ENCODE results near the gene LPIN1. TPM values are rescaled to one million over a fixed set of nuclear protein-coding genes. Genes with fewer than 3 reads are reported as not detected.

LPIN1 gene
- total RNA-seq, 4 donors from 2014 or later: 55.2 to 77.0 (median 72.8) TPM

DNA sequence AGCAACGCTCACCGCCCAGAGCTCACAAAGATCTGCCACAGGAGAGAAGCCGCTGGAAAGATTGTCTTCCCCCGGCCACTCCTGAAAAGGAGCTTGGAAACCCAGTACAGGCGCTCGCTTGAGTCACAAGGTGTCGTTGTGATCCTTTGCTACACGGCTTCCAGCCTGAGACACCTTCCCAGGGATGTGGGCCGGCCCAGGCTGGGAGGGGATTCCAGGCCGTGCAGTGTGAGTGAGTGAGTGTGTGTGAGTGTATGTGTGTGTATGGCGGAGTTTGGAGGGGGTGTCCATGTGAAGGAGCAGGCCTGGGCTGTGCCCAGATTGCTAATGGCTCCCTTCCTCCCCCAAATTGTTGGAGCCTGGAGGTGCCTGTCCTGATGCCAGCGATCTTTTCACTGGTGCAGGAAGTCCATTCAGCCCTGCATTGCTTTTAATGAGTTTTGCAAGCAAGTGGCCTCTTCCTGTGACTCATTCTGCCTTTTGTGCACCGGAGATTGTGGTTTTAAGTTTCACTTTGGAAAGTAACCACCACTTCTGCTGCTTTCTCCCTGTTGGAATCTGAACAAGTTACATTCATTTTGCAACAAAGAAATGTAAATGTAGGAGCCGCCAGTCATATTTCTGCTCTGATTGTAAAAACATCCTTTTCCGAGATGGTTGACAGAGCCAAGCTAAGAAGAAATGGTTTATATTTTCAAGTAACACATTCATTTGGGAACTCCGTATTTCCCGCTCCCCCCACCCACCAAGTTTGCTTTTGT lies 83.7 kb downstream of the LPIN1 start:
- H3K27ac ChIP-seq (replicated peaks in 1 of 4): peak overlapping the region; percentile 65 to 83 (median 77)
- no peaks in the 10 kb centered on the region for H3K27me3 ChIP-seq
- DNase-seq (ENCODE audit: extremely low spot score): no peak
- intact Hi-C loops (cut with DNase I): loop anchor here (2.0 to 10.0 kb wide), 2 partner anchors 889 to 1175 kb away; no protein-coding TSS in a partner anchor
- peak overlapping the region; percentile 38 to 53 (median 42) for H3K4me3 ChIP-seq
- 2% methylated on average over 9 of the region's 17 CpGs for WGBS
- H3K4me1 ChIP-seq: peaks cover 21 to 28% (median 25%) of the 10 kb centered on the region in 4 donors
- peaks cover 0 to 26% (median 21%) of the 10 kb centered on the region in 4 donors for H3K36me3 ChIP-seq
- TF ChIP-seq POLR2AphosphoS5 (IDR thresholded peaks at IDR 0.05) (peak; percentile 50 to 60), CTCF (IDR thresholded peaks at IDR 0.05) (peak; percentile 25 to 41 (median 36)), POLR2A (IDR thresholded peaks at IDR 0.05; ENCODE audit: low read depth) (no peak)
- H3K9me3 ChIP-seq: peaks cover 0 to 10% (median 4%) of the 10 kb centered on the region in 4 donors

DNA sequence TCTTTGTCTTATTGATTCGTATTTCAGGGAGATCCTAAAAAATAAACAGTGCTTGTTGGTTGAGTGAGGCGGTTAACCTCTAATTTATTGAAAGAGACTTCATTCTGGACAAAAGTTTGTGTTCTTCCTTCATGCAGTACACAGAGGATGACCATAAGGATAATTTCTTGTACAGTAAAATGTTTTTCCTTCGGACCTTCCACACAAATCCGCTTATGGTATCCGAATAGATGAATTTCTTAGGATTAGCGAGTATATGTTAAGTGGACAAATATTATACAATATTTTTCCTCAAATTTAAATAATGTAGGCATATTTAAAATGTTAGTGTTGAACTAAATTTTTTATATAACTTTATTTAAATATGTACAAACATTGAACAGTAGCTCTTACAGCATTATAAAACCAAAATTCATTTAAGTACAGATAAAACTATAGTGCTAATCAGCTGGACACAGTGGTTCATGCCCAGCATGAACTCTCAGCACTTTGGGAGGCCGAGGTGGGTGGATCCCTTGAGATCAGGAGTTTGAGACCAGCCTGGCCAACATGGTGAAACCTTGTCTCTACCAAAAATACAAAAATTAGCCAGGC lies 84.4 kb downstream of the LPIN1 start:
- H3K4me1 ChIP-seq: peaks cover 21 to 28% (median 25%) of the 10 kb centered on the region in 4 donors
- 45% methylated on average over 7 of the region's 7 CpGs for WGBS
- no peak for DNase-seq (ENCODE audit: extremely low spot score)
- peaks cover 0 to 19% (median 15%) of the 10 kb centered on the region in 4 donors for H3K36me3 ChIP-seq
- H3K27me3 ChIP-seq: no peaks in the 10 kb centered on the region
- H3K4me3 ChIP-seq: peak overlapping the region; percentile 38 to 53 (median 42)
- H3K9me3 ChIP-seq: peaks cover 0 to 10% (median 4%) of the 10 kb centered on the region in 4 donors
- TF ChIP-seq CTCF (IDR thresholded peaks at IDR 0.05): no peak
- TF ChIP-seq POLR2A (IDR thresholded peaks at IDR 0.05; ENCODE audit: low read depth): no peak
- no peak for TF ChIP-seq EP300 (IDR thresholded peaks at IDR 0.05)
- no peak for TF ChIP-seq POLR2AphosphoS5 (IDR thresholded peaks at IDR 0.05)
- peak overlapping the region; percentile 65 to 83 (median 77) for H3K27ac ChIP-seq (replicated peaks in 1 of 4)
- intact Hi-C loops (cut with DNase I): loop anchor here (2.0 kb wide), 1 partner anchor 888 kb away; no protein-coding TSS in a partner anchor

DNA sequence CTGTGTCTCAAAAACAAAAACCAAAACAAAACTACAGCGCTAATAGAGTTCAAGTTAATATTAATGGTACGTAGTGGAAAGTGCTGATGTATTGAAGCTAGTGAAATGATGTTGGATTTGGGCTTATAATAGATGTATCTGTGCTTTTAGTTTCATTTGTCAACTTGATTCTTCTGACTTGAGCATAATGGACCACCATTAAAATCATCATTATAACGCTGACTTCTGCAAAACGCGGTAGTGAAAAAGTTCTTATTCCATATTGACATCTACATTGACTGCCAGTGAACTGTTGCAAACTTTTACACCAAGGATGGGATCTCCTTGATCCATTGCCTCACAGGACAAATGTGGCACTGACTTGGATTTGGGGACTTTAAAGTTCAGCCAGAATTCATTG lies 85.0 kb downstream of the LPIN1 start:
- TF ChIP-seq CTCF (IDR thresholded peaks at IDR 0.05) (no peak), POLR2AphosphoS5 (IDR thresholded peaks at IDR 0.05) (no peak), EP300 (IDR thresholded peaks at IDR 0.05) (no peak), POLR2A (IDR thresholded peaks at IDR 0.05; ENCODE audit: low read depth) (no peak)
- intact Hi-C loops (cut with DNase I): loop anchor here (2.0 kb wide), 1 partner anchor 887 kb away; no protein-coding TSS in a partner anchor
- H3K36me3 ChIP-seq: peaks cover 0 to 14% (median 9%) of the 10 kb centered on the region in 4 donors
- peaks cover 21 to 28% (median 25%) of the 10 kb centered on the region in 4 donors for H3K4me1 ChIP-seq
- no peak for DNase-seq (ENCODE audit: extremely low spot score)
- H3K4me3 ChIP-seq: no peak overlapping the region
- WGBS: 92% methylated on average over 5 of the region's 5 CpGs
- H3K9me3 ChIP-seq: peaks cover 0 to 10% (median 4%) of the 10 kb centered on the region in 4 donors
- H3K27ac ChIP-seq (replicated peaks in 1 of 4): no peak overlapping the region
- H3K27me3 ChIP-seq: no peaks in the 10 kb centered on the region

- Histone ChIP-seq H3K27ac (replicated peaks in 1 of 4) (no peak overlapping the region), H3K9me3 (peaks cover 0 to 10% (median 4%) of the 10 kb centered on the region in 4 donors), H3K4me1 (peaks cover 21 to 28% (median 25%) of the 10 kb centered on the region in 4 donors), H3K4me3 (no peak overlapping the region), H3K36me3 (peaks cover 0 to 4% (median 1%) of the 10 kb centered on the region in 4 donors), H3K27me3 (no peaks in the 10 kb centered on the region)
- DNase-seq (ENCODE audit: extremely low spot score): no peak
- TF ChIP-seq EP300 (IDR thresholded peaks at IDR 0.05) (no peak), POLR2A (IDR thresholded peaks at IDR 0.05; ENCODE audit: low read depth) (no peak), CTCF (IDR thresholded peaks at IDR 0.05) (no peak), POLR2AphosphoS5 (IDR thresholded peaks at IDR 0.05) (no peak)
- 91% methylated on average over 5 of the region's 5 CpGs for WGBS
- intact Hi-C loops (cut with DNase I): no loop called here
Observed at GRCh38 chr2:11832531-11832930, 86.1 kb downstream of the LPIN1 start.

Data from esophagus muscularis mucosa (tissue), 4 donors.